Measurements from ENCODE around the gene HBM. TPM values are rescaled to one million over a fixed set of nuclear protein-coding genes. Genes with fewer than 3 reads are reported as not detected.

Gene HBM
- total RNA-seq, 1 experiment from 2014 or later: not detected

- no peak for DNase-seq
- no peak overlapping the region for H3K14ac ChIP-seq (ENCODE audit: insufficient read depth, low read length)
- H3K56ac ChIP-seq (ENCODE audit: insufficient read length, low read depth, low read length): no peak overlapping the region
- no peak overlapping the region for H2BK15ac ChIP-seq (ENCODE audit: low read depth, low read length)
- Mint-ChIP-seq H3K9me3 (no peaks in the 10 kb centered on the region), H3K36me3 (ENCODE audit: insufficient read depth in 1 of 3, low read depth in 3 of 3) (0 out of 7 replicates have a peak, but pooled peaks cover 0 to 2% (median 0%) of the 10 kb centered on the region in 3 experiments), H3K27ac (no peak overlapping the region; a peak in 2 of 7 replicates), H3K27me3 (ENCODE audit: low read depth) (no peaks in the 10 kb centered on the region), H3K4me3 (no peak overlapping the region; a peak in 1 of 5 replicates), H3K4me1 (peaks cover 0 to 2% of the 10 kb centered on the region in 2 experiments; a peak in 1 of 4 replicates)
- H2AK5ac ChIP-seq (ENCODE audit: insufficient read length, low read length): no peak overlapping the region
- H3K9ac ChIP-seq (ENCODE audit: extremely low read depth, insufficient read length, low read length): no peak overlapping the region
- no peak overlapping the region for H4K5ac ChIP-seq (ENCODE audit: insufficient read length, low read depth, low read length)
- no peak overlapping the region for H2BK120ac ChIP-seq (ENCODE audit: low read depth, low read length, poor library complexity, severe bottlenecking)
- no peak overlapping the region for H3T11ph ChIP-seq (ENCODE audit: low read length)
- no peak overlapping the region for H3K4ac ChIP-seq (ENCODE audit: low read depth, low read length)
- H3K27me3 ChIP-seq (ENCODE audit: insufficient read depth, low read length): no peaks in the 10 kb centered on the region
- no peaks in the 10 kb centered on the region for H3K23me2 ChIP-seq (ENCODE audit: insufficient read length, low read depth, low read length, poor library complexity, severe bottlenecking)
- H2BK20ac ChIP-seq (ENCODE audit: low read depth, low read length, poor library complexity, severe bottlenecking): no peak overlapping the region
- no peaks in the 10 kb centered on the region for H3K79me2 ChIP-seq (ENCODE audit: insufficient read depth, low read length)
- no peaks in the 10 kb centered on the region for H3K9me3 ChIP-seq (ENCODE audit: control insufficient read depth, low read depth, low read length)
- no CpG with 5 or more reads among the region's 7 CpGs for WGBS (ENCODE audit: extremely low coverage, insufficient read length, low lambda C conversion rate)
- H3K79me1 ChIP-seq (ENCODE audit: insufficient read depth, low read depth, low read length, poor library complexity, severe bottlenecking): peaks cover 4% of the 10 kb centered on the region
- no peak overlapping the region for H3K23ac ChIP-seq (ENCODE audit: insufficient read length, low read depth, low read length)
- no peak overlapping the region for H2AFZ ChIP-seq (ENCODE audit: low read length)
- H4K20me1 ChIP-seq (ENCODE audit: control insufficient read depth, insufficient read depth, insufficient read length): no peaks in the 10 kb centered on the region
- no peak for TF ChIP-seq CTCF (conservative IDR thresholded peaks at IDR 0.05)
- H2BK5ac ChIP-seq (ENCODE audit: insufficient read length, low read length): no peak overlapping the region
- no peak overlapping the region for H2BK12ac ChIP-seq (ENCODE audit: insufficient read length, low read depth, low read length)
- no peak overlapping the region for H4K8ac ChIP-seq (replicated peaks; ENCODE audit: insufficient read length, low read depth, low read length)
- H3K4me1 ChIP-seq (ENCODE audit: insufficient read depth, low read length): no peaks in the 10 kb centered on the region
- no peak overlapping the region for H4K91ac ChIP-seq (ENCODE audit: insufficient read length, low read depth, low read length)
- no peak overlapping the region for H3K18ac ChIP-seq (ENCODE audit: insufficient read length, low read depth, low read length)
- no peak overlapping the region for H3K27ac ChIP-seq (ENCODE audit: insufficient read length, low read depth, low read length)
- no peak overlapping the region for H3K4me2 ChIP-seq (ENCODE audit: insufficient read depth, insufficient read length, low read length)
These were observed 33.7 kb upstream of the HBM start for GRCh38 chr16:132120-132519.
